ENCODE results near the gene CLEC20A.

Gene CLEC20A

GRCh38 chr1:178496410-178497135 is at the start of gene CLEC20A:
Gene CLEC20A (minus strand): TSS chr1:178496964. CDS start chr1:178496939, 25 bp downstream.
- DNase-seq: no peak

GRCh38 chr1:178544531-178544930 is 47.8 kb upstream of the CLEC20A start:
- DNase-seq: no peak

DNA sequence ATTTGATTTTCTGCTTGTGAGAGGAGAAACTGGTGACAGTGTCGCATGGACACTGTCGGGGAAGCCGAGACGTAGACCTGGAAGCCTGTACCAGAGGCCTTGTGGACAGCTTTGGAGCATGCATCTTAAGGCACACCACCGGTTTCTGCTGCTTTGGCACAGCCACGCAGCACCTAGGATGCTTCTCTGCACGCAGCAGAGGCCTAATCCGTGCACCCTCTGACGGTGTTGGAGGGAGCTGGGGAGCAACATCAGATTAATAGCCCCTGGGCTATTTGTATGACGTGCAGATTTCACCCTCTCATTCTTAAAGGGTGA is 46.5 kb upstream of the CLEC20A start:
- no peak for DNase-seq

DNA sequence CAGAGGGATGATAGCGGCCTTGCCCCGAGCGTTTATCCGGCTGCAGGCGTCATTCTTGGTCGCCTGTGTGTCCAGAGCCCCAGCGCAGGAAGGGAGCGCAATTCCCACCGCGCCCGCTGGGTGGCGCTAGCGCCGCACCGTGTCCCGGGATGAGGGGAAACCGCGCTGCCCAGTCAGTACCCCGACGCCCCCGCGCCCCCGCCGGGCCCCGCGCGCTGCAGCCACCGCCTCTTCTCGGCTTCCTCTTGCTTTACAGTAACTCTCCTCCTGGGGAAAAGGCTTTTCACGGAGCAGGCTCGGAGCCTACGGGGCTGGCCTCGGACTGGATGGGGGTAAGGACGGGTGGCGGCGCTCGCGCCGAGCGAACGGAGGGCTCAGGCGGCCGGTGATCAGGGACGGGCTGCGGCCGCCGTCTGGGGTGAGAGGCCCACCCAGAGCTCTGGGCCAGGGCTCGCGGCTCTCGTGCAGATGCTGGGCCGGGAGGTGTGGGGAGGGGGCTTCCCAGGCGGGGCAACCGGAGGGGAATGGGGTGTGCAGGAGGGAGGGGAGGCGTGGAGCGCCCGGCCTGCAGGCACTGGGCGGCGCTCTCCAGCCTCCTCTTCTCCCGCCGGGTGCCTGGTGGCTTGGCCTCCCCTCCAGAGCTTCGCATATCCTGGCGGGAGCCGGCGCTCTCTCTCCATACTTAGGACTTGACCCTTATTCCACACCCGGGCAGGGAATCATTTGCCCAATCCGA is 46.0 kb upstream of the CLEC20A start:
- DNase-seq: peak; percentile 87

GRCh38 chr1:178541829-178542553 is 45.2 kb upstream of the CLEC20A start:
- DNase-seq: peak; percentile 60

DNA sequence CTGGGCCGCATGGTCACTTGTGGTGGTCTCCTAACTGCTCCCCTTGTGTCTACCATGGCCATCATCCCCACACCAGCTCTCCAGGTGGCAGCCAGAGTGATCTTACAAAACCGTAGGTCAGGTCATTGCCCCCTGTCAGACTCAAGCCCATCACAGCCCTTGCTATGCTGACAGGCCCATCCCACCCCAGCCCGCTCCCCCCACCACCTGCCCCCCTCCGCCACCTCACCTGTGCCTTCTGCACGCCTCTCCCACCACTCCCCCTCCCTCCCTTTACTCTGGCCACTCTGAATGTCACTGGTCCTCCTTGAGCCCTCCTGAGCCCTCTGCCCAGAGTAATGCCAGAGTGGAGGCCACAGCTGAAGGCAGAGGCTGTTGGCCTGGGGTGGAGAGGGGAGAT is 44.6 kb upstream of the CLEC20A start:
- DNase-seq: no peak

DNA sequence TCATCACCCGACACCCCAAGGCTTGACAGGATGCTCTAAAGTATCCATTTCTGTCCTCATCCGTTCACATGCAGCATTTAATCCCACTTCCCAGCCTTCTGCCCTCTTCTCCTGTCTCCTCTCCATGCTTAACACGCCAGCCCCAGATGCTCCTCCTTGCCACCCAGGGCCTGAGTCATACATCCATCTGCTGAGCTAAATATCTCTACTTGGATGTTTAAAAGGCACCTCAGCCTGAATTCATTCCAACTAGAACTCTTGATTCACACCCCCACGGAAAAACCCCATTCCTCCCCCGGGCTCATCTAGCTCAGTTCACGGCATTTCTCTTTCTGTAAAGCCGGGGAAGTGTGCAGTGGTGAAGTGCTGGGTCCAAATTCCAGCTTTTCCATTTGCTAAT is 43.9 kb upstream of the CLEC20A start:
- no peak for DNase-seq

DNA sequence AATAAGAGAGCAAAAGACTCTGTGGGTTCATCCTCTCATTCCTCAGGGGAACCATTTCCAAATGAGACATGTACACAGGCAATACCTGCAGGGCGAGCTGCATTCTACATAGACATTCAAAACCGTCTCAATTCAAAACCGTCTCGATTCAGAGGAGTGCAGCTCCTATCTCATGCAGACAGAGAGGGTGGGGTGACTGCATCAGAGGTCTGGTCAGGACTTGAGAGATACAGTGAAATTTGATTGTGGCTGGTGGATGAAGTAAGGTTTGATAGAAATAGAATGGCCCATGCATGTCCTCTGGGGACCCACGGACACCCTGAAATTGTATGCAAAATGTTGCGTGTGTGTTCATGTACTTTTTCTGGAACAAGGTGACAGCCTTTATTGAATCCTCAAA is 43.4 kb upstream of the CLEC20A start:
- no peak for DNase-seq

- DNase-seq: no peak
Measured at GRCh38 chr1:178539291-178539690, 42.5 kb upstream of the CLEC20A start.

GRCh38 chr1:178538192-178538916 is 41.6 kb upstream of the CLEC20A start:
- DNase-seq: no peak

- no peak for DNase-seq
Measured at GRCh38 chr1:178537382-178538090, 40.8 kb upstream of the CLEC20A start.

- no peak for DNase-seq
Measured at GRCh38 chr1:178536844-178537371, 40.1 kb upstream of the CLEC20A start.

DNA sequence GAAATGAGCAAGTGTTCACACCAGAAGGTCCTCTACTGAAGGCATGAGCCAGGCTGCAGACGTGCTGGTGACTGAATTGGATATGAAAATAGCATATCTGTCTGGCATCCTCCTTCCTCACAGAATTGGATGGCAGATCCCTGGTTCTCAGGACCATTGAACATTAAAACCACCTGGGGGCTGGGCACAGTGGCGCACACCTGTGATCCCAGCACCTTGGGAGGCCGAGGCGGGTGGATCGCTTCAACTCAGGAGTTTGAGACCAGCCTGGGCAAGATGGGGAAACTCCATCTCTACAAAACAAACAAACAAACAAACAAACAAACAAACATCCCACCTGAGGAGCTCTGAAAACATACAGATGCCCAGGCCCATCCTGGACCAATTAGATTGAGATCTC is 39.6 kb upstream of the CLEC20A start:
- DNase-seq: no peak

DNA sequence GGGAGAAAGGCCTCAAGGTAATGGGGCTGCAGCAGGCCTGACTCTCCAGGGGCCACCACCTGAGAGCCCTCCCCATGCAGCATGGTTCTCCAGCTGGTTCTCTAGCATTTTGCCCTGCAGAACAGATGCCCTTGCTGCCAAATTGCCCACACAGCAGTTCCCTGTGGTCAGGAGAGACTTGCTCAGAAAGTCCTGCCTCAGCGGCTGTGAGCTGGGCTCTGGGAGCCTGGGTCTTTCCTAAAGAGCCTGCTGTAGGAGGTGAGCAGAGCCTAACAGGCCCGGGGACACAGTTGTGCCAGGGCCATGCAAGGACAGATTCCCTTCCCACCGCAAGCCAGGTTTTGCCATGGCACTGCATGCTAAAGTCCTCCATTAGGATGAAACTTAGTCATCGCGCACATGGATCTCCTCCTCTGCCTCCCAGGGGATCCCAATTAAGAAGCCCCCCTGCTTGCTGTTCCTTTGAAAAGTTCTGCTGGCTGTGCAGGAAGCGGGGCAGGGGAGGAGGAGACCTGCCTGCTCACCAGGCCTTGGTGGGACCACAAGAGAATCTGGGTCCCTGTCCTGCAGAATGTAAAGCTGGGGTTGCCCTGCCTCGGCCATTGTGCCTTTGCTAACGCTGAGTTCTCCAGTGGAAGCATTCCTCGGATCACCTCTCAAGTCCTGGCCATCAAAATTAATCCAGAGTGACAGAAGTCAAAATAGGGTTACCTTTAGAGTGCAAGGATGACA is 37.5 kb upstream of the CLEC20A start:
- DNase-seq: no peak

- no peak for DNase-seq
Measured at GRCh38 chr1:178533121-178533946, 36.6 kb upstream of the CLEC20A start.

- DNase-seq: peak; percentile 81
Measured at GRCh38 chr1:178532392-178532791, 35.6 kb upstream of the CLEC20A start.

DNA sequence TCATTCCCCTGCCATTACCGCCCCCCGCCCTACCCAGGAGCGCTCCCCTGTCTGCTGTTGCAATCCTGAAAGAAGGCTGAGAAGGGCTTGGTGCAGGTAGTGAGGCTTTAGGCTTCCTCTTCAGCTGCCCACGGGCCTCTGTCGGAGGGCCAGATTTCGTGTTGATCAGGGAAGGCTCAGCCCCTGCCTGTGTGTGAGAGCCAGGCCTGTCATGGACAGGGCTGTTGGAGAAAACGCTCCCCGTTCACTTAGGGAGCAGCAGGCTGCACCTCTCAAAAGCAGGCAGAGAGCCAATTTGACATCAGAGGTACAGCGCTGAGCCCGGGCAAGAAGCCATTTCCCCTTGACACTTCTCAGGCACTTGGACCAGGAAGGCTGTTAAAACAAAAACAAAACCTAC is 35.1 kb upstream of the CLEC20A start:
- no peak for DNase-seq

DNA sequence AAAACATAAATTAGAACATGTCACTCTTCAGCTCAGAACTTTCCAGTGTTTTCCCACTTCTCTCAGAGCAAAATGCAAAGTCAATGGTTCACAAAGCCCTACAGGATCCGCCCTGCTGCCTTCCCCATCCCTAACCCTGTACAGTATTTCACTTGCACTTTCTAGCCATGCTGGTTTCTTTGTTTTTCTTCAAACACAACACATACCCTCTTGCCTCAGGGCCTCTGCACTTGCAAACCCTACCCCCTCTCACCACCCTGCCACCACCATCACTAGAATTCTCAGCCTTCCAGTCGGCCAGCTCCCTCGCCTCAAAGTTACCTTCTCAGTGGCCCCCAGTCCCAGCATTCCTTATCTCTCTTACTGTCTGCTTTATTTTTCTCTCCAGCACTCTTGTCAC is 33.7 kb upstream of the CLEC20A start:
- DNase-seq: no peak

- DNase-seq: no peak
Measured at GRCh38 chr1:178530037-178530402, 33.3 kb upstream of the CLEC20A start.

DNA sequence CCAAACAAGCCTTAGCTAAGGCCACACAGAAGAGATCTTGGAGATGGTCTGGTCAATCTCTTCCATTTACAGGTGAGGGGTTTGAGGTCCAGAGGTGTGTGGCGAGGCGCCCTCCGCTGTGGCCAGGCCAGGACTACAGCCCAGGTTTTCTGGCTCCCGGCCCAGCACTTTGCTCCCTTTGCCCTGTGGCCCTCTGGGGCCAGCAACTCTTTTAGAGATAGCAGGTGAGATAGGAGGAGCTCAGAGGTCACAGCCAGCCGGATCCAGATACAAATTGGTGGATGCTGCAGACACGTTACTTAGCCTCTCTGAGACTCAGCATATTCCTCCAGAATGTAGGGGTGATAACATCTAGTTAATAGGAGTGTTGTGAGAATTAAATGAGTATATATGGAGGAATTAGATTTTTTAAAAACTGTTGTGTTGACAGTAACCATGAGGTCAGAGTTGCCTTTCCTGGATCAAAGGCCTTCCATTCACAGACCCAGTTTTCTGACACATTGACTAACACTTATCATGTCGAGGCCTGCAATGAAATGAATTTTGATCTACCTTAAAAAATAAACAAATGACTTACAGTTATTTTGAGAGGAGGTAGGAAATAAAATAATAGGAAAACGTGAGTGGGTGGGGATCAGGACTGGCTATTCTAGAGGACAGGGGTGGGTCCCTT is 32.7 kb upstream of the CLEC20A start:
- DNase-seq: no peak
